K562 (cell line): ENCODE measurements around the gene TRIM38. TPM values are rescaled to one million over a fixed set of nuclear protein-coding genes. Genes with fewer than 3 reads are reported as not detected.

Experiments used
- CBX8 ChIP-seq: fragments of 200-600 bp; sonication (generic); IDR thresholded peaks from 2 replicates; pipeline ENCODE4 v1.6.1; 2012; ENCODE audit warnings: borderline replicate concordance, mixed run types, low read depth, mild to moderate bottlenecking, moderate library complexity, mixed read lengths, low read length, control low read depth, inconsistent platforms; ENCODE audit not compliant: poor library complexity, severe bottlenecking; ENCODE audit errors: extremely low read depth
- ELF4 ChIP-seq: fragments of 450-650 bp; formaldehyde crosslinking; IDR thresholded peaks from 2 replicates; pipeline ENCODE4 v1.4.0; 2022; ENCODE audit warnings: missing genetic modification characterization
- FOXJ3 ChIP-seq: sonication (generic); formaldehyde crosslinking; IDR thresholded peaks from 2 replicates; pipeline ENCODE4 v1.4.0; 2020; ENCODE audit warnings: mild to moderate bottlenecking, missing genetic modification reagents
- GTF2E2 ChIP-seq: fragments of 200-800 bp; sonication (Bioruptor generic); IDR thresholded peaks from 2 replicates; pipeline ENCODE4 v1.6.1; 2016; ENCODE audit warnings: missing genetic modification characterization, missing compliant biosample characterization
- HOMEZ ChIP-seq: fragments of 250-450 bp; sonication (Bioruptor Pico); IDR thresholded peaks from 2 replicates; pipeline ENCODE4 v1.4.0; 2020; ENCODE audit warnings: mild to moderate bottlenecking, moderate library complexity
- KAT8 ChIP-seq: fragments of 450-650 bp; IDR thresholded peaks from 2 replicates; pipeline ENCODE4 v1.6.1; 2016; ENCODE audit warnings: low read depth, mild to moderate bottlenecking
- KLF6 ChIP-seq: fragments of 250-450 bp; sonication (Bioruptor Pico); IDR thresholded peaks from 2 replicates; pipeline ENCODE4 v1.4.0; 2020; ENCODE audit warnings: mild to moderate bottlenecking, moderate library complexity, borderline replicate concordance
- MCM2 ChIP-seq: fragments of 450-650 bp; IDR thresholded peaks from 2 replicates; pipeline ENCODE4 v1.6.1; 2017; ENCODE audit warnings: low read depth, mild to moderate bottlenecking
- MYC ChIP-seq, 2 experiments: fragments of 250-450 bp in 1 of 2; sonication (Bioruptor Pico) in 1 of 2; IDR thresholded peaks; 2 replicates each; pipeline versions ENCODE4 v1.5.1 to v1.6.1; 2012 to 2021; ENCODE audit warnings: low read depth in 2 of 2, borderline replicate concordance in 1 of 2, improper control_type of control experiment in 1 of 2, low read length in 1 of 2, mild to moderate bottlenecking in 1 of 2, moderate library complexity in 1 of 2
- NFIC ChIP-seq: fragments of 450-650 bp; IDR thresholded peaks from 2 replicates; pipeline ENCODE4 v1.6.1; 2017; ENCODE audit warnings: mild to moderate bottlenecking, inconsistent platforms
- NFRKB ChIP-seq: fragments of 450-650 bp; IDR thresholded peaks from 2 replicates; pipeline ENCODE4 v1.6.1; 2016; ENCODE audit warnings: low read depth
- PCBP2 ChIP-seq: fragments of 200-400 bp; formaldehyde crosslinking; IDR thresholded peaks from 2 replicates; pipeline ENCODE4 v1.6.1; 2018; ENCODE audit warnings: low read length, low read depth, mild to moderate bottlenecking, moderate library complexity; ENCODE audit not compliant: poor library complexity, severe bottlenecking
- PTBP1 ChIP-seq: fragments of 200-400 bp; formaldehyde crosslinking; IDR thresholded peaks from 2 replicates; pipeline ENCODE4 v1.6.1; 2017; ENCODE audit warnings: low read depth, low read length
- SP2 ChIP-seq: IDR thresholded peaks from 2 replicates; pipeline ENCODE4 v1.6.1; 2011; ENCODE audit warnings: mild to moderate bottlenecking, low read depth, low read length, moderate library complexity; ENCODE audit not compliant: poor library complexity, severe bottlenecking; ENCODE audit errors: extremely low read depth
- TAF15 ChIP-seq: fragments of 200-400 bp; formaldehyde crosslinking; IDR thresholded peaks from 2 replicates; pipeline ENCODE4 v1.6.1; 2017; ENCODE audit warnings: mild to moderate bottlenecking, low read depth, low read length, moderate library complexity
- TBP ChIP-seq: optimal IDR thresholded peaks from 2 replicates; pipeline ENCODE3; 2011; ENCODE audit warnings: low read depth, low read length, improper control_type of control experiment
- TEAD4 ChIP-seq, 2 experiments: sonication (generic) in 1 of 2; formaldehyde crosslinking in 1 of 2; IDR thresholded peaks; 2 replicates each; pipeline versions ENCODE4 v1.6.1 to v1.8.0; 2012 to 2022; ENCODE audit warnings: borderline replicate concordance in 1 of 2, inconsistent platforms in 1 of 2, low read length in 1 of 2, mild to moderate bottlenecking in 1 of 2, missing genetic modification reagents in 1 of 2
- THRAP3 ChIP-seq: fragments of 450-650 bp; IDR thresholded peaks from 2 replicates; pipeline ENCODE4 v1.6.1; 2016; ENCODE audit warnings: mild to moderate bottlenecking, inconsistent platforms, borderline replicate concordance
- ZNF655 ChIP-seq: fragments of 250-450 bp; sonication (Bioruptor Pico); IDR thresholded peaks from 2 replicates; pipeline ENCODE4 v1.5.0; 2021
- ZNF717 ChIP-seq: fragments of 250-450 bp; sonication (Bioruptor Pico); IDR thresholded peaks from 2 replicates; pipeline ENCODE4 v1.5.0; 2021
- ZNF75A ChIP-seq: fragments of 450-650 bp; formaldehyde crosslinking; IDR thresholded peaks from 2 replicates; pipeline ENCODE4 v1.4.0; 2020; ENCODE audit warnings: mild to moderate bottlenecking
- ZSCAN32 ChIP-seq: fragments of 450-650 bp; formaldehyde crosslinking; IDR thresholded peaks from 2 replicates; pipeline ENCODE4 v1.4.0; 2020; ENCODE audit warnings: mild to moderate bottlenecking, moderate library complexity
- polyA plus RNA-seq, 8 experiments: library from polyadenylated mRNA; depleted of rRNA in 4 of 8; stranded (reverse) in 5 of 8; unstranded in 3 of 8; fragments of >200 nt; fragmentation: Nextera tagmentation in 2 of 8; fragmentation: Illumina TruSeq in 1 of 8; extraction: Ambion mirVana in 2 of 8; extraction: Trizol in 1 of 8; gene quantifications; 2 replicates each; pipeline versions ENCODE4 v1.2.1 to v1.2.3, GENCODE V29; 2011 to 2014; ENCODE audit warnings: inconsistent platforms in 1 of 8, missing spikeins in 1 of 8
- total RNA-seq, 7 experiments: library from RNA; depleted of rRNA in 6 of 7; stranded (reverse); fragments of >200 nt in 6 of 7; fragmentation: Illumina TruSeq in 2 of 7; extraction: Trizol in 2 of 7; gene quantifications; 2 replicates each; pipeline versions ENCODE4 v1.2.1 to v1.2.3, GENCODE V29; 2011 to 2021; ENCODE audit warnings: low replicate concordance in 1 of 7
- TF ChIP-seq, protein P1 (sequence below): fragments of 450-650 bp; formaldehyde crosslinking; IDR thresholded peaks from 2 replicates; pipeline ENCODE4 v1.4.0; 2020; ENCODE audit warnings: mild to moderate bottlenecking, moderate library complexity

The TRIM38 gene
- total and polyA plus RNA-seq, 9 of the 15 experiments (the other 6 are each of a cell fraction or from before 2014, with no cell fraction given) = 1.7 to 6.7 (median 6.3) TPM

DNA sequence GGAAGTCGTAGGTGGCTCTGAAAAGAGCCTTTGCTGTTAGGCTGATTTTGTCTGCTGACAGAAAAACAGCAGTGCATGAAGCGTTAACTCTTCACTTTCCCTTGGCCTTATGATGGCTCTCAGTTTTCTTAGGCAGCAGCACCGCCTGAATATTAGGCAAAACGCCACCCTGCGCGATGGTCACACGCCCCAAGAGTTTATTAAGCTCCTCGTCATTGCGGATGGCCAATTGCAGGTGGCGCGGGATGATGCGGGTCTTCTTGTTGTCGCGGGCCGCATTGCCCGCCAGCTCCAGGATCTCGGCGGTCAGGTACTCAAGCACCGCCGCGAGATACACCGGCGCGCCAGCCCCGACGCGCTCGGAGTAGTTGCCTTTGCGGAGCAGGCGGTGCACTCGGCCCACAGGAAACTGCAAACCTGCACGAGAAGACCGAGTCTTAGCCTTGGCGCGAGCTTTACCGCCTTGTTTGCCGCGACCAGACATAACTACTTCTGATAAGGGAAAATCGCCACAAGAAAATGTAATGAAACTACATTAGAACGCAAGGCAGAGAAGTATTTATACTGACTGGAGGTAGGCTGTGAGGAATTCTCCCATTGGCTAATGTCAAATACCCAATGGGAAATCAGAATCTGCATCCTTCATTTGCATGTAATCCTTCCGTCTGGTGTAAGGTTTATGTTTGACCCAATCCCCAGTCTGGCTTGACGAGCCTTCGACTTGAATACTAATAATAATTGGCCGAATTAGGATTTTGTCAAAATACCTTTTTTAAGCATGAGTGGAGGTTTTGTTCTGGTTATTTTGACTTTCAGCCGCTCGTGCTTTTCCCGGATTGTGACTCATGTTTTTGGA is 70.7 kb downstream of the TRIM38 start (continued):
- TF ChIP-seq HOMEZ (CRISPR knock-in tag) (no peak), ZSCAN32 (peak; percentile 35; the same call in 1 of the 2 replicates), NFRKB (peak; percentile 99), CBX8 (no peak), ZNF75A (CRISPR knock-in tag) (no peak), SP2 (no peak), MCM2 (no peak), MYC (IDR thresholded peaks at IDR 0.05; ENCODE audit: low read depth, low read length) (peak; percentile 76; the same call in 1 of the 2 replicates), MYC (CRISPR knock-in tag; IDR thresholded peaks at IDR 0.05; ENCODE audit: borderline replicate concordance, low read depth) (no peak), THRAP3 (0 out of 2 replicates have a peak, but pooled peaks have one; percentile 18), NFIC (peak; percentile 32; the same call in 1 of the 2 replicates), FOXJ3 (no peak), TBP (no peak), ELF4 (CRISPR knock-in tag) (peak; percentile 37; the same call in 1 of the 2 replicates), ZNF717 (CRISPR knock-in tag) (no peak), ZNF655 (CRISPR knock-in tag) (no peak), KLF6 (CRISPR knock-in tag) (peak; percentile 63; the same call in 1 of the 2 replicates), PCBP2 (no peak), PTBP1 (0 out of 2 replicates have a peak, but pooled peaks have one; percentile 43), KAT8 (no peak), TAF15 (0 out of 2 replicates have a peak, but pooled peaks have one; percentile 72), GTF2E2 (peak; percentile 64; the same call in 1 of the 2 replicates), TEAD4 (IDR thresholded peaks at IDR 0.05; ENCODE audit: low read length) (0 out of 2 replicates have a peak, but pooled peaks have one; percentile 8), TEAD4 (CRISPR knock-in tag; IDR thresholded peaks at IDR 0.05; ENCODE audit: borderline replicate concordance) (no peak)
- TF ChIP-seq, protein P1, sequence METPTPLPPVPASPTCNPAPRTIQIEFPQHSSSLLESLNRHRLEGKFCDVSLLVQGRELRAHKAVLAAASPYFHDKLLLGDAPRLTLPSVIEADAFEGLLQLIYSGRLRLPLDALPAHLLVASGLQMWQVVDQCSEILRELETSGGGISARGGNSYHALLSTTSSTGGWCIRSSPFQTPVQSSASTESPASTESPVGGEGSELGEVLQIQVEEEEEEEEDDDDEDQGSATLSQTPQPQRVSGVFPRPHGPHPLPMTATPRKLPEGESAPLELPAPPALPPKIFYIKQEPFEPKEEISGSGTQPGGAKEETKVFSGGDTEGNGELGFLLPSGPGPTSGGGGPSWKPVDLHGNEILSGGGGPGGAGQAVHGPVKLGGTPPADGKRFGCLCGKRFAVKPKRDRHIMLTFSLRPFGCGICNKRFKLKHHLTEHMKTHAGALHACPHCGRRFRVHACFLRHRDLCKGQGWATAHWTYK = peak; percentile 58; the same call in 1 of the 2 replicates
